Gastrocnemius medialis (tissue), 4 donors: ENCODE data around the gene WFS1. TPM values are rescaled to one million over a fixed set of nuclear protein-coding genes. Genes with fewer than 3 reads are reported as not detected.

ENCODE experiments used
- ATAC-seq, 2 donors: fragments of 150-250 bp; one replicate each; pipeline ENCODE4 v1.9.1; 2016
- DNase-seq, 2 donors: peaks; one replicate each; pipeline ENCODE4 v3.0.0-alpha.2; 2019
- H3K27ac ChIP-seq, 4 donors: fragments of 200-600 bp; sonication (generic); 1 replicate in 1 of 4; 2 replicates in 3 of 4; pipeline ENCODE4 v1.5.1; 2016 to 2018; ENCODE audit warnings: mild to moderate bottlenecking in 2 of 4, moderate library complexity in 1 of 4
- H3K27me3 ChIP-seq, 3 donors: fragments of 200-600 bp; sonication (generic) in 2 of 3; 1 replicate in 1 of 3; 2 replicates in 2 of 3; pipeline versions ENCODE4 v1.5.1 to v1.6.0; 2016 to 2019; ENCODE audit warnings: mild to moderate bottlenecking in 1 of 3, moderate library complexity in 1 of 3
- H3K36me3 ChIP-seq, 2 donors: fragments of 200-600 bp; sonication (generic) in 1 of 2; one replicate each; pipeline ENCODE4 v1.5.1; 2017 to 2018
- H3K4me1 ChIP-seq, 2 donors: fragments of 200-600 bp; sonication (generic) in 1 of 2; one replicate each; pipeline ENCODE4 v1.5.1; 2016 to 2017; ENCODE audit warnings: mild to moderate bottlenecking in 2 of 2
- H3K4me3 ChIP-seq, 4 donors: fragments of 200-600 bp; sonication (generic) in 3 of 4; 1 replicate in 1 of 4; 2 replicates in 3 of 4; pipeline ENCODE4 v1.5.1; 2016 to 2019; ENCODE audit warnings: mild to moderate bottlenecking in 2 of 4
- H3K9me3 ChIP-seq, 3 donors: fragments of 200-600 bp; sonication (generic) in 2 of 3; 1 replicate in 1 of 3; 2 replicates in 2 of 3; pipeline ENCODE4 v1.5.1; 2016 to 2019
- CTCF ChIP-seq, 5 experiments: fragments of 450-650 bp in 3 of 5; fragments of 200-600 bp in 2 of 5; sonication (generic) in 2 of 5; IDR thresholded peaks in 4 of 5; conservative IDR thresholded peaks in 1 of 5; 1 replicate in 4 of 5; 2 replicates in 1 of 5; pipeline ENCODE4 v1.5.1; 2016 to 2019; ENCODE audit warnings: antibody characterized with exemption in 5 of 5, mild to moderate bottlenecking in 3 of 5, moderate library complexity in 3 of 5
- POLR2A ChIP-seq, 2 donors: fragments of 450-650 bp; IDR thresholded peaks; one replicate each; pipeline ENCODE4 v1.6.1; 2017; ENCODE audit warnings: antibody characterized with exemption in 2 of 2, mild to moderate bottlenecking in 2 of 2, moderate library complexity in 2 of 2
- in situ Hi-C, 4 donors: fragments of 200-750 bp; cut with MboI; loops; one replicate each; pipeline versions ENCODE4 v1.15.0 to v1.8.0; 2017; ENCODE audit warnings: low sequenced_read_pairs in 4 of 4
- intact Hi-C: fragments of 100-400 bp; cut with DNase I; formaldehyde crosslinking; loops from one replicate; pipeline ENCODE4 v1.15.1; 2023; ENCODE audit warnings: low total_unique reads
- total RNA-seq, 4 donors: library from RNA; depleted of rRNA; stranded (reverse); fragments of >200 nt; gene quantifications; one replicate each; pipeline versions ENCODE4 v1.1.0 to v1.2.3, GENCODE V29; 2016

The WFS1 gene
- total RNA-seq, 4 donors from 2014 or later: 13.6 to 23.7 (median 15.6) TPM

GRCh38 chr4:6301732-6302442 is 32.2 kb downstream of the WFS1 start:
- DNase-seq: no peak
- H3K4me3 ChIP-seq: no peak overlapping the region
- H3K4me1 ChIP-seq: no peaks in the 10 kb centered on the region
- in situ Hi-C loops: no loop called here
- TF ChIP-seq CTCF (IDR thresholded peaks at IDR 0.05 in 4 of 5, conservative IDR thresholded peaks at IDR 0.05 in 1 of 5) (no peak), POLR2A (IDR thresholded peaks at IDR 0.05) (no peak)
- H3K27me3 ChIP-seq: no peaks in the 10 kb centered on the region
- no peaks in the 10 kb centered on the region for H3K9me3 ChIP-seq
- no peak for ATAC-seq
- H3K27ac ChIP-seq: no peak overlapping the region
- H3K36me3 ChIP-seq: peaks cover 0 to 27% of the 10 kb centered on the region in 2 donors
- intact Hi-C loops: no loop called here

GRCh38 chr4:6302869-6303268 is 33.2 kb downstream of the WFS1 start:
- H3K27me3 ChIP-seq: no peaks in the 10 kb centered on the region
- H3K9me3 ChIP-seq: no peaks in the 10 kb centered on the region
- in situ Hi-C loops: no loop called here
- H3K27ac ChIP-seq: no peak overlapping the region
- ATAC-seq (no peak), DNase-seq (no peak)
- intact Hi-C loops: no loop called here
- peaks cover 0 to 27% of the 10 kb centered on the region in 2 donors for H3K36me3 ChIP-seq
- no peaks in the 10 kb centered on the region for H3K4me1 ChIP-seq
- H3K4me3 ChIP-seq: no peak overlapping the region
- TF ChIP-seq POLR2A (IDR thresholded peaks at IDR 0.05) (no peak), CTCF (IDR thresholded peaks at IDR 0.05 in 4 of 5, conservative IDR thresholded peaks at IDR 0.05 in 1 of 5) (no peak)

- TF ChIP-seq CTCF (IDR thresholded peaks at IDR 0.05 in 4 of 5, conservative IDR thresholded peaks at IDR 0.05 in 1 of 5): no peak
- TF ChIP-seq POLR2A (IDR thresholded peaks at IDR 0.05): no peak
- Histone ChIP-seq H3K9me3 (no peaks in the 10 kb centered on the region), H3K27me3 (peaks cover 0 to 3% (median 0%) of the 10 kb centered on the region in 3 donors), H3K27ac (no peak overlapping the region), H3K4me3 (no peak overlapping the region), H3K36me3 (peaks cover 0 to 27% of the 10 kb centered on the region in 2 donors), H3K4me1 (no peaks in the 10 kb centered on the region)
- ATAC-seq (no peak), DNase-seq (no peak)
- in situ Hi-C loops: no loop called here
- intact Hi-C loops: no loop called here
These were observed 34.3 kb downstream of the WFS1 start for GRCh38 chr4:6303943-6304342.

GRCh38 chr4:6306299-6306698 is 36.6 kb downstream of the WFS1 start:
- TF ChIP-seq CTCF (IDR thresholded peaks at IDR 0.05 in 4 of 5, conservative IDR thresholded peaks at IDR 0.05 in 1 of 5): no peak
- TF ChIP-seq POLR2A (IDR thresholded peaks at IDR 0.05): no peak
- H3K36me3 ChIP-seq: peaks cover 0 to 21% of the 10 kb centered on the region in 2 donors
- intact Hi-C loops (no loop called here), in situ Hi-C loops (no loop called here)
- H3K4me3 ChIP-seq: no peak overlapping the region
- no peak overlapping the region for H3K27ac ChIP-seq
- H3K9me3 ChIP-seq: no peaks in the 10 kb centered on the region
- DNase-seq: no peak
- no peak for ATAC-seq
- H3K27me3 ChIP-seq: peaks cover 0 to 13% (median 3%) of the 10 kb centered on the region in 3 donors
- H3K4me1 ChIP-seq: no peaks in the 10 kb centered on the region
